D721Med (cell line): ENCODE results near the gene TWNK.

Source experiments
- DNase-seq: peaks from one replicate; pipeline ENCODE4 v3.0.0; 2011; ENCODE audit warnings: low spot score; ENCODE audit not compliant: insufficient read length
- FAIRE-seq: peaks from 2 replicates; lab custom pipeline; 2011; peaks lifted over from hg19 to GRCh38; lab: Jason Lieb, UNC
- TF ChIP-seq, protein P1 (sequence below): IDR thresholded peaks from 2 replicates; pipeline ENCODE4 v1.5.1; 2012; ENCODE audit warnings: mild to moderate bottlenecking, control low read depth; ENCODE audit not compliant: insufficient read depth; ENCODE audit errors: missing control alignments

The TWNK gene

GRCh38 chr10:100986623-100986951 lies 756 bp upstream of the TWNK start:
- TF ChIP-seq, protein P1, sequence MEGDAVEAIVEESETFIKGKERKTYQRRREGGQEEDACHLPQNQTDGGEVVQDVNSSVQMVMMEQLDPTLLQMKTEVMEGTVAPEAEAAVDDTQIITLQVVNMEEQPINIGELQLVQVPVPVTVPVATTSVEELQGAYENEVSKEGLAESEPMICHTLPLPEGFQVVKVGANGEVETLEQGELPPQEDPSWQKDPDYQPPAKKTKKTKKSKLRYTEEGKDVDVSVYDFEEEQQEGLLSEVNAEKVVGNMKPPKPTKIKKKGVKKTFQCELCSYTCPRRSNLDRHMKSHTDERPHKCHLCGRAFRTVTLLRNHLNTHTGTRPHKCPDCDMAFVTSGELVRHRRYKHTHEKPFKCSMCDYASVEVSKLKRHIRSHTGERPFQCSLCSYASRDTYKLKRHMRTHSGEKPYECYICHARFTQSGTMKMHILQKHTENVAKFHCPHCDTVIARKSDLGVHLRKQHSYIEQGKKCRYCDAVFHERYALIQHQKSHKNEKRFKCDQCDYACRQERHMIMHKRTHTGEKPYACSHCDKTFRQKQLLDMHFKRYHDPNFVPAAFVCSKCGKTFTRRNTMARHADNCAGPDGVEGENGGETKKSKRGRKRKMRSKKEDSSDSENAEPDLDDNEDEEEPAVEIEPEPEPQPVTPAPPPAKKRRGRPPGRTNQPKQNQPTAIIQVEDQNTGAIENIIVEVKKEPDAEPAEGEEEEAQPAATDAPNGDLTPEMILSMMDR = no peak
- FAIRE-seq (no peak), DNase-seq (no peak)

DNA sequence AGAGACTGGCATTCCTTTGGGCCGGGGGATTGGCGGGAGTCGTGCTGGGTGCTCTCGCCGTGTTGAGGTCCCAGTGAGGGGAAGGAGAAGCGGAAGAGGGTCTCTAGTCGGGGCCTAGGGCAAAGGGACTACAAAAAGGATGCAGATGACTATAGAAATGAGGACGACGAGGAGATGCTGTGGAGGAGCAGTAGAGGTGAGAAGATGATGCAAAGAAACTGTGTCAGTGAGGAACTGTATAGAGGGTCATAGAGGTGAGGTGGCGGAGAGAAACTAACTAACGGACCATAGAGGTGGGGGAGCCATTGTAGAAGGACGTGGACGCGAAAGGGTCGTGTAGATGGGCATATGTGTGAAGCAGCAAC lies 324 bp downstream of the TWNK start:
- FAIRE-seq (no peak), DNase-seq (no peak)
- TF ChIP-seq, protein P1 = no peak

GRCh38 chr10:100988166-100988565 lies 823 bp downstream of the TWNK start:
- TF ChIP-seq, protein P1 = no peak
- DNase-seq = no peak
- no peak for FAIRE-seq

DNA sequence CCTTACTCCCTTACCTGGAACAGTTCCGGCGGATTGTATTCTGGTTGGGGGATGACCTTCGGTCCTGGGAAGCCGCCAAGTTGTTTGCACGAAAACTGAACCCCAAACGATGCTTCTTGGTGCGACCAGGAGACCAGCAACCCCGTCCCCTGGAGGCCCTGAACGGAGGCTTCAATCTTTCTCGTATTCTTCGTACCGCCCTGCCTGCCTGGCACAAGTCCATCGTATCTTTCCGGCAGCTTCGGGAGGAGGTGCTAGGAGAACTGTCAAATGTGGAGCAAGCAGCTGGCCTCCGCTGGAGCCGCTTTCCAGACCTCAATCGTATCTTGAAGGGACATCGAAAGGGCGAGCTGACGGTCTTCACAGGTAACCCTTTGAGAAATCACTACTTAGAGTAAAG lies 1.7 kb downstream of the TWNK start:
- FAIRE-seq = no peak
- TF ChIP-seq, protein P1 = no peak
- DNase-seq = no peak

DNA sequence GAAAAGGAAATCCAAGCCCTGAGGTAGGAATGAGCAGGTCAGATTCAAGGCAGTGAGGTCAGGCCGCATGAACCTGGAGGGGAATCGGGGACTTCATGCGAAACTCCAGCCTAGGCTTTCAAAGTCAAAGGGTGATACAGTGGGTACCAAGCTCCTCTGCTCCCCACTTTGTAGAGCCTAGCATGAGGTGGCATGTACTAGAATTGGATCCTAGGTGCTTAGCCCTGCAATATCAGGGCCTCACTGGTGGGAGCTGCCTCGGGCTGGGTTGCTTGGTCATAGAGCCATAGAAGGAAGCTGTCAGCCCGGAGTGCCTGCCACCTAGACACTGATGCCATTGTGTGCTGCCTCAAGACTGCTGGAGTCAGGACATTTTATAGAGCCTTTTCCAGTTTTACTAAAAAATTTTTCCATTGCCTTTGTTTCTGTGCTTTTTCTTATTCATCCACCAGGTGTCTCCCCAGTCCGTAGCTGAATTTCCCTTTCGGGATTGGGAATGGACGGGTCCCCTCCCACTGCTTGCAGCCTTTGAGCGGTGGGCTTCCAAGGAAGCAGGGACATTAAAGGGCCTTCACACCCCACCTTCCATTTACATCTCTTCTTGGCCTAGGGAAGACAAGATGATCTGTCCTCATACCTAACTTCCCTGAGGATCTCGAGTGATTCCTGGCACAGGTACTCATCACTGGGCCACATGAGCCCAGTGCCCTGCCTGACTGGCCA lies 6.8 kb downstream of the TWNK start:
- TF ChIP-seq, protein P1 = peak; percentile 60
- DNase-seq (no peak), FAIRE-seq (no peak)

DNA sequence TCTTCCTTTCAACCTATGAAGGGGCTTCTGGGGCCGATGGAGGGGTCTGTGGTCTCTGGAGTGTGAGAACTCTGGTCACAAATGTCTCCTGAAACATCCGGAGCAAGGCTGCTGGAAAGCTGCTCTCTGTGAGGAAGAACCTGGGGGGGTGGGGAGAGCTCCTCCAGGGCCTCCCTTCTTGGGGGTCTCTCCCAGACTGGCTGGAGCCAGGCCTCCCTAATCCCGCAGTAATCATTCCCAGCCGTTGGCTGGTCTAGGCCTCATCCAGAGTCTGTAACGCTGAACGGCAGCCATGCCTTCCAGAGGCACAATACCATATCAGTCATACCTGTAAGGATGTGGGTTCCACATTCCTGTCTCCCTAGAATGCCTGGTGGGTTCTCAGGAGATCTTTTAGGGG lies 7.8 kb downstream of the TWNK start:
- DNase-seq = no peak
- TF ChIP-seq, protein P1 = no peak
- FAIRE-seq = no peak

- DNase-seq = no peak
- no peak for FAIRE-seq
- TF ChIP-seq, protein P1 = no peak
Measured at GRCh38 chr10:100996678-100997359, 9.5 kb downstream of the TWNK start.
